NCI-H1930 (cell line): ENCODE measurements around the gene JAZF1.

Experiments
- DNase-seq, 2 experiments: peaks; one replicate each; lab custom pipeline; 2025; lab: John Stamatoyannopoulos, UW

JAZF1 gene

GRCh38 chr7:28136420-28136819 lies 44.2 kb downstream of the JAZF1 start:
- no peak for DNase-seq

- no peak for DNase-seq
Observed at GRCh38 chr7:28135760-28136159, 44.8 kb downstream of the JAZF1 start.

GRCh38 chr7:28135315-28135714 lies 45.3 kb downstream of the JAZF1 start:
- DNase-seq = no peak

- no peak for DNase-seq
Observed at GRCh38 chr7:28133872-28134271, 46.7 kb downstream of the JAZF1 start.

- DNase-seq = no peak
Observed at GRCh38 chr7:28132959-28133870, 47.4 kb downstream of the JAZF1 start.

GRCh38 chr7:28130277-28130676 lies 50.3 kb downstream of the JAZF1 start:
- DNase-seq = no peak

GRCh38 chr7:28128608-28129007 lies 52.0 kb downstream of the JAZF1 start:
- no peak for DNase-seq

GRCh38 chr7:28126410-28127041 lies 54.1 kb downstream of the JAZF1 start:
- no peak for DNase-seq

- no peak for DNase-seq
Observed at GRCh38 chr7:28125431-28126409, 54.9 kb downstream of the JAZF1 start.

GRCh38 chr7:28124413-28124812 lies 56.2 kb downstream of the JAZF1 start:
- DNase-seq = no peak

GRCh38 chr7:28123752-28124151 lies 56.8 kb downstream of the JAZF1 start:
- no peak for DNase-seq

- DNase-seq = no peak
Observed at GRCh38 chr7:28121496-28121895, 59.1 kb downstream of the JAZF1 start.

- DNase-seq = no peak
Observed at GRCh38 chr7:28116041-28116440, 64.6 kb downstream of the JAZF1 start.

- no peak for DNase-seq
Observed at GRCh38 chr7:28115261-28115660, 65.3 kb downstream of the JAZF1 start.

- DNase-seq = no peak
Observed at GRCh38 chr7:28114056-28114455, 66.5 kb downstream of the JAZF1 start.

- no peak for DNase-seq
Observed at GRCh38 chr7:28112883-28113540, 67.6 kb downstream of the JAZF1 start.

GRCh38 chr7:28112467-28112866 lies 68.1 kb downstream of the JAZF1 start:
- no peak for DNase-seq

GRCh38 chr7:28112012-28112411 lies 68.6 kb downstream of the JAZF1 start:
- no peak for DNase-seq

GRCh38 chr7:28110427-28111012 lies 70.1 kb downstream of the JAZF1 start:
- no peak for DNase-seq

GRCh38 chr7:28108747-28109146 lies 71.8 kb downstream of the JAZF1 start:
- no peak for DNase-seq

- no peak for DNase-seq
Observed at GRCh38 chr7:28107960-28108359, 72.6 kb downstream of the JAZF1 start.
